Hematopoietic multipotent progenitor cell treated with erythropoietin and hydrocortisone succinate and interleukin-3 and kit ligand, for 4 days (in vitro differentiated cells): ENCODE measurements around the gene OR2H1.
"Not testable (repeated sequence)": the region's sequence is repeated elsewhere in the genome, so short reads cannot be mapped to it uniquely, and the experiment has no call there.

Experiments
- DNase-seq: peaks from one replicate; pipeline ENCODE4 v3.0.0-alpha.2; 2015

OR2H1 gene

DNA sequence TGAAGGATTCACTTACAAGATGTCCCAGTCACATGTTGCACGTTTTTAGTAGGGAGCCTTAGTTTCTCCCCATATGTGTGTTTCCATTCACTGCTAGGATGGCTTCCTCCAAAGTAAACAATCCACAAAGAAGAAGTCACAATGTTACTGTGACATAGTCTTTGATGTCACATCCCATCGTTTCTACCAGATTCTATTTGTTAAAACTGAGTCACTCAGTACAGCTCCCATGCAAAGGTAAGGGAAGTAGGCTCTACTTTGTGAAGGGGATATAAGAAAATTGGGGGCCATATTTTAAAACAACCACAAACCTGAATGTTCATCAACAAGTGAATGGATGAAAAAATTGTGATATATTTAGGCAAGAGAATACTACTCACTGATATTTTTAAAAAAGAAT is at the start of gene OR2H1, which contains the start of gene OR11A1:
Gene OR2H1, plus strand, starts transcription at position 185 of the 400 bp plus-strand sequence. CDS start 4,615 bp downstream, outside the sequence.
Gene OR11A1, minus strand, starts transcription at position 101 of the 400 bp plus-strand sequence. CDS start 29,430 bp downstream, outside the sequence.
- no peak for DNase-seq

- no peak for DNase-seq
Measured at GRCh38 chr6:29414588-29414987, 42.4 kb upstream of the OR2H1 start, which contains the start of gene OR12D1. Gene OR12D1, plus strand, starts transcription at chr6:29414928.

DNA sequence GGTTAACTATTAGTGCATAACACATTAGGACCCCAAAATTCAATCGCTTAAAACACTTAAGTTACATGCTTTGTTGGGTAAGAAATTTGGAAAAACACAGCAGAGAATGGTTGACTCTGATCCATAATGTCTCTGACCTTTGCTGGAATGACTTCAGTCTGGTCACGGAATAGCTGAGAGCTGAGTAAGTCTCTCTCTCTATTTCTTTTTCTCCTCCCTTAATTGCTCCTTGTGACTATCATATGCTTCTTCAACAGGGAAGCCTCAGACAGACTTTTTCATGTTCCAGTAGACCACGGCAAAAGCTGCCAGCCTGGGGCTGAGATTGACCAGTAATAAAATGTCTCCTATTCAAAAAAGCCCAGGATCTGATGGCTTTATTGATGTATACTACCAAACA is 37.4 kb upstream of the OR2H1 start:
- DNase-seq: no peak

- no peak for DNase-seq
Measured at GRCh38 chr6:29424168-29424567, 32.8 kb upstream of the OR2H1 start.

DNA sequence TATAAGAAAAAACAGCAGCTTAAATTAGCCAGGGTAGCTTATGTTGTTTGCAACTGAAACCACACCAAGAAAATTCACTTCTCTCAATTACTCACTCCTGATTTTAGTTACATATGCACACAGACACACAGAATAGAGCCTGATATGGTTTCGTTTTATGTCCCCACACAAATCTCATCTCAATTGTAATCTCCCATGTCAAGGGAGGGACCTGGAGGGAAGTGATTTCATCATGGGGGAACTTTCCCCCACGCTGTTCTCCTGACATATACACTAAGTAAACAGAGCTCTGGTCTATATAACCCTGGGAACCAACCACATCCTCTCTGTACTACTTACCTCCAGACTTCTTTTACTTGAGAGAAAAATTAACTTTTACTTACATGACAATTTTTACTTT is 32.4 kb upstream of the OR2H1 start:
- no peak for DNase-seq

DNA sequence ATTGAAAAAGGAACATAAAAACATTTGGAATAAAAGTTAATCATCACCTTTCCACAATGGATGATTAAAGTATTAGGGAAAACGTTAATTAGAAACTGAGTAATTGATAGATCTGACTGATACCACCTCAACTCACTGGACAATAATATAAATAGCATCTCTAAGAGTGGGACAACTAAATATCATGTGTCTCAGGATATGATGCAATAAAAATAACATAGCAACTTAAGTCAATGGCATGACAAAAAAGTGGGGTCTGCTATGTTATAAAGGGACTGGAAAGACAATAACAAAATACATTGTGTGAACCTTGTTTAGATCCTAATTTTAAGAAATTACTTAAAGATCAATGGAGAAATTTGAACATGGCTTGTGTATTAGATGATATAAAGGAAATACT is 31.9 kb upstream of the OR2H1 start:
- no peak for DNase-seq

- no peak for DNase-seq
Measured at GRCh38 chr6:29426654-29427053, 30.3 kb upstream of the OR2H1 start.

DNA sequence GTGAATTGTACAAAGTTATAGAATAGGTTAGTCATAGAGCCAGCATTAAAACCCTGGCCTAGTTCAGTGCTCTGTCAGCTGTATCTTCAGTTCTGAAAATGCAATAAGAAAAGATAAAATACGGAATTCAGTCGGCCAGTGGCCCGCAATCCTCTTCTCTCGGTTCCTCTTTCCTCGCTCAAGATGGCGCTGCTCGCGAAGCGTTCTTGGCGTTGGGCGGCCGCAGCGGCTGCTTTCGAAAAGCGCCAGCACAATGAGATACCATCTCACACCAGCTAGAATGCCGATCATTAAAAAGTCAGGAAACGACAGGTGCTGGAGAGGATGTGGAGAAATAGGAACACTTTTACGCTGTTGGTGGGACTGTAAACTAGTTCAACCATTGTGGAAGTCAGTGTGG is 20.2 kb upstream of the OR2H1 start:
- peak; percentile 53 for DNase-seq

DNA sequence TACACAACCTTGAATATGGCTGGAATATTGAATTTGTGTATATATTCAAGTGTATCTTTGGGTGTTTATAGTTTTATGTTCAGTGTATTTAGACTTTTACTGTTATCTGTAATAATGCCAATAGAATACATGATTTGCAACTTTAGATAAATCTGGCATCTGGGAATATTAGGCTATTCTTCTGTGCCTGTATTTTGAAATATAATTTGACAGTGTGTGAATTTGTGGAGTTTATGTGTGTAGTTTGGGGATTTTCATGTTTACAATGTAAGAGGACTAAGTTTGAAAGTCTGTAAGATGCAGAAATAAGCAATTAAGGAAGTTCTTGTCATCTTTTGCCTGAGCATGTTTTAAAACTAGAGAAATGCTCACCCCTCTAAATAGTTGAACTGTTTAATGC is 17.9 kb upstream of the OR2H1 start, which contains the start of gene OR10C1:
Gene OR10C1, plus strand, starts transcription at position 301 of the 400 bp plus-strand sequence. CDS start 710 bp downstream, outside the sequence.
- DNase-seq: no peak

GRCh38 chr6:29442719-29443118 is 14.2 kb upstream of the OR2H1 start:
- DNase-seq: peak; percentile 84

GRCh38 chr6:29444031-29444430 is 12.9 kb upstream of the OR2H1 start:
- DNase-seq: not testable (repeated sequence)

DNA sequence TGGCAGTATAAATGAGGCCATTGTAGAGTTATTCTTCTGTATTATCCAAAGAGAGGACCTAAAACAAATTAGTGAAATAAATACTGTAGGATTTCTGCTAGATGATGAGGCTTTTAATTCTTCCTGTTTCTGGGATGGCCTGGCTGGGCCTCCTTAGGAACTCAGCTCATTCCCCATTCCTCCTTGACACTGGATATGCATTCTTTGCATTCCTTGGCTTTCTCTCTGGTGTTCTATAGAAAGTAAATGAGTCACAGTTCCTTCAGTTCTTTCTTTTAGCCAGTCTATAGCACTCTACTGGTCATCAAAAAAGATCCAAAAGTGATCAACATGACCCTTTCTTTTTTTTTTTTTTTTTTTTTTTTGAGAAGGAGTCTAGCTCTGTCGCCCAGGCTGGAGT is 9.3 kb upstream of the OR2H1 start:
- no peak for DNase-seq

DNA sequence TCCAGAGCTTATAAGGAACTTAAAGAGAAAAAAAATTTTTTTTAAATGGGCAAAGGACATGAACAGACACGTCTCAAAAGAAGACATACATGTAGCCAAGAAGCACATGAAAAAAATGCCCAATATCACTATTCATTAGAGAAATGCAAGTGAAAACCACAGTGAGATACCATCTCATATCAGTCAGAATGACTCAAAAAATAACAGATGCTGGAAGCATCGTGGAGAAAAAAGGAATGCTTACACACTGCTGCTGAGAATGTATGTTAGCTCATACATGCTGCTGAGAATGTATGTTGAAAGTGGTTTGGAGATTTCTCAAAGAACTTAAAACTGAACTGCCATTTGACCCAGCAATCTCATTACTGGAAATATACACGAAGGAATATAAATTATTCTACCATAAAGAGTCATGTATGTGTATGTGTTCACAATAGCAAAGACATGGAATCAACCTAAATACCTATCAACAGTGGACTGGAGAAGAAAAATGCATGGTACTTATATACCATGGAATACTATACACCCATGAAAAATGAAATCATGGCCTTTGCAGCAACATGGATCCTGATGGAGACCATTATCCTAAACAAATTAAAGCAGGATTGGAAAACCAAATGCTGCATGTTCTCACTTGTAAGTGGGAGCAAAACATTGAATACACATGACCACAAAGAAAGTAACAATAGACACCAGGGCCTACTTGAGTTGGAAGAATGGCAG is 5.3 kb upstream of the OR2H1 start:
- peak; percentile 64 for DNase-seq

DNA sequence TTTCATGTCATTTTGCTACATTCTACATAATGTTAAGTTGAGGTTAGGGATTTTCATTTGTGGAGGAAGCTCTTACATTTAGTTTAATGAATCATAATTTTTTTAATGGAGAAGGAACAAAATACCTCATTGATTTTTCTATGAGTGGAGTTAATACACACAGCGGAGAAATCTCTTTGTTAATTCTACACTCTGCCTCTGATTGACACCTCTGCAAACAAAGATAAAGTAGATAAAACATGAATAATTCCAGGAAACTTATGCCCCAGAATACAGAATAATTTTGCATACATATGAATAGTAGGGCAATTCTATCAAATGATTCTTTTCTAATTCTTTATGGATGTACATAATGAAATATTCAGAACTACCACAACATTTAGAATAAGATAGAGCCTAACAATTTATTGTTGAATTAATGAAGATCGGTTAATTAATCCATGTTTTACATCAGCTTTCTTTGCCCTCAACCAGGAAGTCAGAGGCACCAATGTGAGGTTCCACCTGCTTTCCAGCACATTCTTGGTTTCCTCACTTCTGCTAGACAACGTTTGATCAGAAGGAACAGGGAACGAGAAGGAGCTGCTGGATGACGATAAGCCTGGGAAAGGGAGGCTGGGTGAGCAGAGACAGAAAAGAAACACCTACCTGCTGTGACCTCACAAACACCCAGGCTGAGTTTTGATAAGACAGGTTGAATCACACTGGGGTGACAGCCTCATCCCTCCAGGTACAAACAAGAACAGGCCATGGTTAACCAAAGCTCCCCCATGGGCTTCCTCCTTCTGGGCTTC is 4.3 kb downstream of the OR2H1 start:
- DNase-seq: no peak

GRCh38 chr6:29462022-29462421 is 5.1 kb downstream of the OR2H1 start:
- DNase-seq: no peak

- DNase-seq: no peak
Measured at GRCh38 chr6:29465279-29465678, 8.3 kb downstream of the OR2H1 start.

DNA sequence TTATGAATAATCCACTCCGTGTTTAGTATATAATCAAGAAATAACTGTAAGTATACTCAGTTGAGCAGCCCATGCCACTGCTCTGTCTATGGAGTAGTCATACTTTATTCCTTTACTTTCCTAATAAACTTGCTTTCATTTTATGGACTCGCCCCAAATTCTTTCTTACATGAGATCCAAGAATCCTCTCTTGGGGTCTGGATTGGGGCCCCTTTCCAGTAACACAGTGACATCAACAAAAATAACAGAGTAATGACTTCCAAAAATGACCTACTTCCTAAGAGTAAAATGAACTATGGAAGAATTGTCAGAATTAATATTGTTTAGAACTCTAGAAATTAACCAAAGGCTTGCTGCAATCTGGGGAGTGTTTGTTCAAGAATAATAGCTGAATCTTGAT is 8.8 kb downstream of the OR2H1 start:
- no peak for DNase-seq

DNA sequence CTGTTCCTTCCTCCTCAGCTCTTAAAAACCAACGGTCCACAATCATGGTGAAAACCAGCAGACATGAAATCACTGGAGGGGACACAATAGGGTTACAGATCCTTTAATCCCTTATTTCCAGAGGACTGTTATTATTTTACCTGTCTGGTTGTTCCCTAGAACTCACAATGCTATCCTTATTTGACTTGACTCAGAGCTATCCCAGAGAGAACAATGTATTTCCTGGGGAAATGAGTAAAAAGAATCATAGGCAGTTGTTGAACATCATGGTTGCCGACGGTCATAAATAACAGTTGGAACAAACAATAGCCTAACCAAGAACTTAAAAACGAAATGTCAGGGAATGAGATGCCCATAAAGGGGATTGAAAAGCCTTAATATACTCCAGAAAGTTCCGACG is 9.3 kb downstream of the OR2H1 start:
- DNase-seq: no peak

DNA sequence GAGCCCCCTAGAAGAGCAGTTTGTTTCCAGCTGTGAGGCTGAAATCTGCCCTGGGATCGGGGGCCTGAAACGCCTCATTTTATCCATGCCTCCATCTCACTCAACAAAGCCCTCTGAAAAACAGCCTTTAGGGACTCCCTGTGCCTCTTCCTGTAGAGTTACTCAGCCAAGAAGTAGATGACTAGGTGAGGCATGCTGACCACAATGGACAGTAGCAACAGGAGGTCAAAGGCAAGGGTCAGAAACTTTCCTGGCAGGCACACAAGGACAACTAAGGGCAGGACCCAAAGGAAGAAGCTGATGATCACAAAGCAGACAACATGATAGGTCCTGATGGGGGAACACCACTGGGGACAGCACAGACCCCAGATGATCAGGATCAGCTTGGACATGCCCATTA is 18.0 kb downstream of the OR2H1 start:
- DNase-seq: no peak

- DNase-seq: peak; percentile 55
Measured at GRCh38 chr6:29477923-29478450, 21.0 kb downstream of the OR2H1 start.

- no peak for DNase-seq
Measured at GRCh38 chr6:29478740-29479139, 21.8 kb downstream of the OR2H1 start.

- DNase-seq: no peak
Measured at GRCh38 chr6:29479560-29479959, 22.6 kb downstream of the OR2H1 start.

GRCh38 chr6:29483186-29483585 is 26.2 kb downstream of the OR2H1 start:
- DNase-seq: no peak

DNA sequence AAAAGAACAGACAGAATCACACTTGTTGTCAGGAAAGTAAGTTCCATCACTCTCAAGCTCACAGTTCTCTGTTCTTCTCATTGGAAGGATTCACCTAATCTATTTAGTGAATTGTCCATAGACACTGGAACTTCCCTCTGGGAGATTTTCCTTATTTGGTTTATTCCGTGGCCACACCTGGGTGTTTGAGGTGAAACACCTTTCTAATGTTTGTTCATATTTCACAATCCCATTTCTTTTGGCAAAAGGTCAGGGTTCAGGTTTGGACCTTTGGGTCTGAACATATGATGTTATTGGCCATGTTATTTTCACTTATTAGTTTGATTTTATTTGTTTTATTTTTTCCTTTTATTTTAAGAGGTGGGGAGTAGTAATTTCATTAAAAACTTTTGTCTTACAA is 26.8 kb downstream of the OR2H1 start:
- DNase-seq: no peak
